ENCODE data around the gene HOXA3.

HOXA3 gene

GRCh38 chr7:27138985-27139333 lies 13.4 kb downstream of the HOXA3 start:
- H3K4me3 ChIP-seq (ENCODE audit: low read depth in 1 of 2, low read length in 1 of 2) = no peak overlapping the region
- no peak overlapping the region for H3K27ac ChIP-seq

GRCh38 chr7:27138472-27138871 lies 13.9 kb downstream of the HOXA3 start:
- no peak for TF ChIP-seq CTCF (IDR thresholded peaks at IDR 0.05)
- no peak overlapping the region for H3K4me3 ChIP-seq (ENCODE audit: low read depth in 1 of 2, low read length in 1 of 2)
- H3K36me3 ChIP-seq = no peaks in the 10 kb centered on the region
- H3K9me3 ChIP-seq = no peaks in the 10 kb centered on the region
- peaks cover 59% of the 10 kb centered on the region for H3K27me3 ChIP-seq
- peaks cover 19 to 25% of the 10 kb centered on the region in 2 experiments for H3K4me1 ChIP-seq (ENCODE audit: control insufficient read depth in 1 of 2, insufficient read depth in 1 of 2, low read depth in 1 of 2, low read length in 1 of 2)
- H3K27ac ChIP-seq = no peak overlapping the region

More at GRCh38 chr7:27138985-27139333, 13.4 kb downstream of the HOXA3 start:
- TF ChIP-seq CTCF (IDR thresholded peaks at IDR 0.05) = no peak
- no peaks in the 10 kb centered on the region for H3K36me3 ChIP-seq
- H3K9me3 ChIP-seq = no peaks in the 10 kb centered on the region
- H3K4me1 ChIP-seq (ENCODE audit: control insufficient read depth in 1 of 2, insufficient read depth in 1 of 2, low read depth in 1 of 2, low read length in 1 of 2) = peaks cover 17 to 21% of the 10 kb centered on the region in 2 experiments
- H3K27me3 ChIP-seq = peaks cover 63% of the 10 kb centered on the region

- Histone ChIP-seq H3K36me3 (no peaks in the 10 kb centered on the region), H3K27me3 (peaks cover 59% of the 10 kb centered on the region), H3K27ac (no peak overlapping the region), H3K9me3 (no peaks in the 10 kb centered on the region), H3K4me3 (ENCODE audit: low read depth in 1 of 2, low read length in 1 of 2) (no peak overlapping the region), H3K4me1 (ENCODE audit: control insufficient read depth in 1 of 2, insufficient read depth in 1 of 2, low read depth in 1 of 2, low read length in 1 of 2) (peaks cover 19 to 25% of the 10 kb centered on the region in 2 experiments)
- TF ChIP-seq CTCF (IDR thresholded peaks at IDR 0.05) = no peak
Observed at GRCh38 chr7:27137640-27138315, 14.6 kb downstream of the HOXA3 start.

GRCh38 chr7:27134392-27134791 lies 18.0 kb downstream of the HOXA3 start:
- Histone ChIP-seq H3K27ac (no peak overlapping the region), H3K27me3 (peaks cover 61% of the 10 kb centered on the region), H3K36me3 (no peaks in the 10 kb centered on the region), H3K4me3 (ENCODE audit: low read depth in 1 of 2, low read length in 1 of 2) (no peak overlapping the region), H3K4me1 (ENCODE audit: control insufficient read depth in 1 of 2, insufficient read depth in 1 of 2, low read depth in 1 of 2, low read length in 1 of 2) (peaks cover 25 to 31% of the 10 kb centered on the region in 2 experiments), H3K9me3 (no peaks in the 10 kb centered on the region)
- TF ChIP-seq CTCF (IDR thresholded peaks at IDR 0.05) = no peak

GRCh38 chr7:27133409-27134231 lies 18.8 kb downstream of the HOXA3 start:
- Histone ChIP-seq H3K9me3 (no peaks in the 10 kb centered on the region), H3K27ac (no peak overlapping the region), H3K4me3 (ENCODE audit: low read depth in 1 of 2, low read length in 1 of 2) (no peak overlapping the region), H3K36me3 (no peaks in the 10 kb centered on the region), H3K27me3 (peaks cover 64% of the 10 kb centered on the region), H3K4me1 (ENCODE audit: control insufficient read depth in 1 of 2, insufficient read depth in 1 of 2, low read depth in 1 of 2, low read length in 1 of 2) (peaks cover 25 to 31% of the 10 kb centered on the region in 2 experiments)
- no peak for TF ChIP-seq CTCF (IDR thresholded peaks at IDR 0.05)
